Keratinocyte (primary cell): ENCODE results near the gene CDC16. TPM values are rescaled to one million over a fixed set of nuclear protein-coding genes. Genes with fewer than 3 reads are reported as not detected.

Source experiments
- DNase-seq: peaks from one replicate; pipeline ENCODE4 v3.0.0-alpha.2; 2011; ENCODE audit warnings: low read depth, missing footprints, low spot score
- FAIRE-seq: peaks from 2 replicates; lab custom pipeline; 2011; peaks lifted over from hg19 to GRCh38; lab: Jason Lieb, UNC
- H2AFZ ChIP-seq: 2 replicates; pipeline ENCODE4 v1.6.0; 2012; ENCODE audit warnings: low read length, control low read depth, inconsistent platforms; ENCODE audit not compliant: control insufficient read depth
- H3K27ac ChIP-seq: 2 replicates; pipeline ENCODE4 v1.5.1; 2011; ENCODE audit warnings: low read length; ENCODE audit not compliant: control insufficient read depth, insufficient read depth
- H3K27me3 ChIP-seq: 3 replicates; pipeline ENCODE4 v1.6.0; 2011; ENCODE audit warnings: low read length; ENCODE audit not compliant: control insufficient read depth, insufficient read depth; ENCODE audit errors: extremely low read depth
- H3K36me3 ChIP-seq, 2 experiments: 2 replicates in 1 of 2; 3 replicates in 1 of 2; pipeline ENCODE4 v1.5.1; 2011; ENCODE audit warnings: low read length in 2 of 2, mild to moderate bottlenecking in 1 of 2; ENCODE audit not compliant: control insufficient read depth in 2 of 2, insufficient read depth in 2 of 2; ENCODE audit errors: extremely low read depth in 1 of 2
- H3K4me1 ChIP-seq: 3 replicates; pipeline ENCODE4 v1.5.1; 2011; ENCODE audit warnings: low read length; ENCODE audit not compliant: control insufficient read depth, insufficient read depth; ENCODE audit errors: extremely low read depth
- H3K4me2 ChIP-seq: 3 replicates; pipeline ENCODE4 v1.6.0; 2011; ENCODE audit warnings: low read depth, low read length; ENCODE audit not compliant: control insufficient read depth, insufficient read depth; ENCODE audit errors: extremely low read depth
- H3K4me3 ChIP-seq, 3 experiments: fragments of 200-600 bp in 1 of 3; sonication (generic) in 1 of 3; 2 replicates in 2 of 3; 3 replicates in 1 of 3; pipeline ENCODE4 v1.5.1; 2011 to 2016; ENCODE audit warnings: low read length in 3 of 3, mild to moderate bottlenecking in 3 of 3, control low read depth in 2 of 3, inconsistent platforms in 1 of 3, low read depth in 1 of 3, mixed read lengths in 1 of 3, mixed run types in 1 of 3, moderate library complexity in 1 of 3; ENCODE audit not compliant: control insufficient read depth in 2 of 3, insufficient read depth in 2 of 3; ENCODE audit errors: extremely low read depth in 1 of 3
- H3K79me2 ChIP-seq: 2 replicates; pipeline ENCODE4 v1.6.0; 2012; ENCODE audit warnings: low read length; ENCODE audit not compliant: control insufficient read depth, insufficient read depth
- H3K9ac ChIP-seq: 3 replicates; pipeline ENCODE4 v1.6.0; 2011; ENCODE audit warnings: low read length; ENCODE audit not compliant: control insufficient read depth, insufficient read depth; ENCODE audit errors: extremely low read depth
- H3K9me1 ChIP-seq: 3 replicates; pipeline ENCODE4 v1.6.0; 2011; ENCODE audit warnings: low read length; ENCODE audit not compliant: control insufficient read depth, insufficient read depth; ENCODE audit errors: extremely low read depth
- H3K9me3 ChIP-seq: 2 replicates; pipeline ENCODE4 v1.5.1; 2012; ENCODE audit warnings: low read depth, low read length; ENCODE audit not compliant: control insufficient read depth
- H4K20me1 ChIP-seq: 3 replicates; pipeline ENCODE4 v1.6.0; 2011; ENCODE audit warnings: low read length; ENCODE audit not compliant: control insufficient read depth, insufficient read depth; ENCODE audit errors: extremely low read depth
- EZH2 ChIP-seq: IDR thresholded peaks from one replicate; pipeline ENCODE4 v1.6.1; 2012; ENCODE audit warnings: inconsistent platforms, mild to moderate bottlenecking, low read length, moderate library complexity
- dilution Hi-C: fragments of 300-500 bp; cut with MboI; formaldehyde crosslinking; loops from one replicate; pipeline ENCODE4 v1.7.0; 2020; ENCODE audit warnings: low sequenced_read_pairs; ENCODE audit not compliant: extremely low pct_ligation_motif_present
- polyA plus RNA-seq, 5 experiments: library from polyadenylated mRNA; depleted of rRNA in 3 of 5; stranded (reverse) in 3 of 5; stranded (forward) in 1 of 5; unstranded in 1 of 5; fragments of >200 nt; gene quantifications; 1 replicate in 1 of 5; 2 replicates in 3 of 5; 3 replicates in 1 of 5; pipeline versions ENCODE4 v1.2.1 to v1.2.3, GENCODE V29; 2011 to 2012; ENCODE audit warnings: missing spikeins in 2 of 5, low read depth in 1 of 5, low replicate concordance in 1 of 5
- TF ChIP-seq, protein P1 (sequence below), 3 experiments: IDR thresholded peaks in 1 of 3; conservative IDR thresholded peaks in 1 of 3; optimal IDR thresholded peaks in 1 of 3; 2 replicates in 2 of 3; 3 replicates in 1 of 3; pipeline versions ENCODE3 to v1.5.1; 2011; ENCODE audit warnings: low read length in 3 of 3, mild to moderate bottlenecking in 3 of 3, moderate library complexity in 2 of 3, control low read depth in 1 of 3, inconsistent platforms in 1 of 3; ENCODE audit not compliant: insufficient read depth in 2 of 3; ENCODE audit errors: extremely low read depth in 1 of 3

The CDC16 gene
- polyA plus RNA-seq, 1 donor (not counting 4 experiments of a cell fraction or from before 2014, with no cell fraction given), result 91.8 TPM

- dilution Hi-C loops, result no loop called here
- no peaks in the 10 kb centered on the region for H3K9me3 ChIP-seq
- H3K4me1 ChIP-seq, result peaks cover 3% of the 10 kb centered on the region
- no peaks in the 10 kb centered on the region for H3K36me3 ChIP-seq
- H3K27ac ChIP-seq, result no peak overlapping the region
- no peaks in the 10 kb centered on the region for H3K79me2 ChIP-seq
- H3K9ac ChIP-seq, result no peak overlapping the region
- no peaks in the 10 kb centered on the region for H4K20me1 ChIP-seq
- no peak overlapping the region for H3K4me3 ChIP-seq
- H3K9me1 ChIP-seq, result no peaks in the 10 kb centered on the region
- H3K27me3 ChIP-seq, result peaks cover 9% of the 10 kb centered on the region
- FAIRE-seq, result no peak
- TF ChIP-seq, protein P1, sequence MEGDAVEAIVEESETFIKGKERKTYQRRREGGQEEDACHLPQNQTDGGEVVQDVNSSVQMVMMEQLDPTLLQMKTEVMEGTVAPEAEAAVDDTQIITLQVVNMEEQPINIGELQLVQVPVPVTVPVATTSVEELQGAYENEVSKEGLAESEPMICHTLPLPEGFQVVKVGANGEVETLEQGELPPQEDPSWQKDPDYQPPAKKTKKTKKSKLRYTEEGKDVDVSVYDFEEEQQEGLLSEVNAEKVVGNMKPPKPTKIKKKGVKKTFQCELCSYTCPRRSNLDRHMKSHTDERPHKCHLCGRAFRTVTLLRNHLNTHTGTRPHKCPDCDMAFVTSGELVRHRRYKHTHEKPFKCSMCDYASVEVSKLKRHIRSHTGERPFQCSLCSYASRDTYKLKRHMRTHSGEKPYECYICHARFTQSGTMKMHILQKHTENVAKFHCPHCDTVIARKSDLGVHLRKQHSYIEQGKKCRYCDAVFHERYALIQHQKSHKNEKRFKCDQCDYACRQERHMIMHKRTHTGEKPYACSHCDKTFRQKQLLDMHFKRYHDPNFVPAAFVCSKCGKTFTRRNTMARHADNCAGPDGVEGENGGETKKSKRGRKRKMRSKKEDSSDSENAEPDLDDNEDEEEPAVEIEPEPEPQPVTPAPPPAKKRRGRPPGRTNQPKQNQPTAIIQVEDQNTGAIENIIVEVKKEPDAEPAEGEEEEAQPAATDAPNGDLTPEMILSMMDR (optimal IDR thresholded peaks at IDR 0.05 in 1 of 3, IDR thresholded peaks at IDR 0.05 in 1 of 3, conservative IDR thresholded peaks at IDR 0.05 in 1 of 3; ENCODE audit: extremely low read depth in 1 of 3, insufficient read depth in 2 of 3, low read length in 3 of 3), result no peak
- no peak for TF ChIP-seq EZH2
- DNase-seq, result no peak
- no peak overlapping the region for H2AFZ ChIP-seq
- no peak overlapping the region for H3K4me2 ChIP-seq
Observed at GRCh38 chr13:114224201-114224600, 10.5 kb upstream of the CDC16 start.

- no peaks in the 10 kb centered on the region for H3K79me2 ChIP-seq
- no peaks in the 10 kb centered on the region for H3K36me3 ChIP-seq
- TF ChIP-seq EZH2, result no peak
- TF ChIP-seq, protein P1 (optimal IDR thresholded peaks at IDR 0.05 in 1 of 3, IDR thresholded peaks at IDR 0.05 in 1 of 3, conservative IDR thresholded peaks at IDR 0.05 in 1 of 3; ENCODE audit: extremely low read depth in 1 of 3, insufficient read depth in 2 of 3, low read length in 3 of 3), result no peak
- H3K9ac ChIP-seq, result no peak overlapping the region
- no peaks in the 10 kb centered on the region for H4K20me1 ChIP-seq
- no peaks in the 10 kb centered on the region for H3K9me1 ChIP-seq
- dilution Hi-C loops, result no loop called here
- DNase-seq, result no peak
- no peak overlapping the region for H2AFZ ChIP-seq
- peaks cover 3% of the 10 kb centered on the region for H3K4me1 ChIP-seq
- H3K27ac ChIP-seq, result no peak overlapping the region
- H3K4me2 ChIP-seq, result no peak overlapping the region
- peaks cover 14% of the 10 kb centered on the region for H3K27me3 ChIP-seq
- no peak overlapping the region for H3K4me3 ChIP-seq
- no peak for FAIRE-seq
- no peaks in the 10 kb centered on the region for H3K9me3 ChIP-seq
Observed at GRCh38 chr13:114225610-114226009, 9.1 kb upstream of the CDC16 start.
